ENCODE results near the gene DEFB129. TPM values are rescaled to one million over a fixed set of nuclear protein-coding genes. Genes with fewer than 3 reads are reported as not detected.

DEFB129 gene
- total and polyA plus RNA-seq, 2 donors from 2014 or later: not detected

GRCh38 chr20:276620-277495 is 49.8 kb downstream of the DEFB129 start:
- no peaks in the 10 kb centered on the region for H3K4me1 ChIP-seq (ENCODE audit: control insufficient read depth in 2 of 3, insufficient read depth in 2 of 3, low read depth in 1 of 3, low read length in 3 of 3)
- no peak overlapping the region for H3K9ac ChIP-seq (ENCODE audit: low read length in 3 of 3)
- intact Hi-C loops (cut with DNase I): no loop called here
- no peaks in the 10 kb centered on the region for H3K27me3 ChIP-seq (ENCODE audit: control insufficient read depth, insufficient read depth, low read length)
- H3K4me3 ChIP-seq (ENCODE audit: low read length in 3 of 3): no peak overlapping the region
- DNase-seq (no peak), FAIRE-seq (no peak)
- TF ChIP-seq, protein P1, sequence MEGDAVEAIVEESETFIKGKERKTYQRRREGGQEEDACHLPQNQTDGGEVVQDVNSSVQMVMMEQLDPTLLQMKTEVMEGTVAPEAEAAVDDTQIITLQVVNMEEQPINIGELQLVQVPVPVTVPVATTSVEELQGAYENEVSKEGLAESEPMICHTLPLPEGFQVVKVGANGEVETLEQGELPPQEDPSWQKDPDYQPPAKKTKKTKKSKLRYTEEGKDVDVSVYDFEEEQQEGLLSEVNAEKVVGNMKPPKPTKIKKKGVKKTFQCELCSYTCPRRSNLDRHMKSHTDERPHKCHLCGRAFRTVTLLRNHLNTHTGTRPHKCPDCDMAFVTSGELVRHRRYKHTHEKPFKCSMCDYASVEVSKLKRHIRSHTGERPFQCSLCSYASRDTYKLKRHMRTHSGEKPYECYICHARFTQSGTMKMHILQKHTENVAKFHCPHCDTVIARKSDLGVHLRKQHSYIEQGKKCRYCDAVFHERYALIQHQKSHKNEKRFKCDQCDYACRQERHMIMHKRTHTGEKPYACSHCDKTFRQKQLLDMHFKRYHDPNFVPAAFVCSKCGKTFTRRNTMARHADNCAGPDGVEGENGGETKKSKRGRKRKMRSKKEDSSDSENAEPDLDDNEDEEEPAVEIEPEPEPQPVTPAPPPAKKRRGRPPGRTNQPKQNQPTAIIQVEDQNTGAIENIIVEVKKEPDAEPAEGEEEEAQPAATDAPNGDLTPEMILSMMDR (IDR thresholded peaks at IDR 0.05; ENCODE audit: borderline replicate concordance, extremely low read depth, insufficient read depth): no peak
- H3K36me3 ChIP-seq (ENCODE audit: control insufficient read depth in 2 of 3, insufficient read depth in 3 of 3, low read length in 3 of 3): peaks cover 2 to 26% (median 7%) of the 10 kb centered on the region in 3 donors
- H3K27ac ChIP-seq (ENCODE audit: low read depth in 2 of 2, low read length in 2 of 2): no peak overlapping the region
- H3K9me3 ChIP-seq (ENCODE audit: control insufficient read depth in 2 of 3, insufficient read depth in 1 of 3, low read length in 3 of 3): no peaks in the 10 kb centered on the region

GRCh38 chr20:277496-277781 is 50.4 kb downstream of the DEFB129 start:
- no peak overlapping the region for H3K27ac ChIP-seq (ENCODE audit: low read depth in 2 of 2, low read length in 2 of 2)
- no peak overlapping the region for H3K4me3 ChIP-seq (ENCODE audit: low read length in 3 of 3)
- H3K4me1 ChIP-seq (ENCODE audit: control insufficient read depth in 2 of 3, insufficient read depth in 2 of 3, low read depth in 1 of 3, low read length in 3 of 3): no peaks in the 10 kb centered on the region
- H3K36me3 ChIP-seq (ENCODE audit: control insufficient read depth in 2 of 3, insufficient read depth in 3 of 3, low read length in 3 of 3): peaks cover 2 to 27% (median 7%) of the 10 kb centered on the region in 3 donors
- no peaks in the 10 kb centered on the region for H3K9me3 ChIP-seq (ENCODE audit: control insufficient read depth in 2 of 3, insufficient read depth in 1 of 3, low read length in 3 of 3)
- intact Hi-C loops (cut with DNase I): no loop called here
- no peak for FAIRE-seq
- DNase-seq: no peak
- no peak overlapping the region for H3K9ac ChIP-seq (ENCODE audit: low read length in 3 of 3)
- TF ChIP-seq, protein P1 (IDR thresholded peaks at IDR 0.05; ENCODE audit: borderline replicate concordance, extremely low read depth, insufficient read depth): no peak
- H3K27me3 ChIP-seq (ENCODE audit: control insufficient read depth, insufficient read depth, low read length): no peaks in the 10 kb centered on the region

DNA sequence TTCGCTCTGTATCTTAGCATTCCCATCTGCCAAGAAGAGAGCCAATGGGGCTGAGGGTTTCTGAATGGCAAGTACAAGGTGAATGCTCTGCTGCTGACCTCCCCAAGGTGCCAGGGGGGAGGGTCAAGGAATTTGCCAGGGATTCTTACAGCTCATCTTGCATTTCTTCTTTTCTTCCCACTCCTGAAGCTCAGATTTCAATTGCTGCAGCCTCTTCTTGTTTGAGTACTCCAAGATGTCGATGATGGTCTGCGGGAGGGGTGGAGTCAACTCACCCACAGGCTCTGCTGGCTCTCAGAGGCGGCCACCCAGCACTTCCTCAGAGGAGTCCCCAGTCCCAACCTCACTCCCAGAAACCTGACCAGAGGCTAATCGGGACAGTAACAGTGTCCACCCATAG is 51.1 kb downstream of the DEFB129 start:
- intact Hi-C loops (cut with DNase I): no loop called here
- Histone ChIP-seq H3K27me3 (ENCODE audit: control insufficient read depth, insufficient read depth, low read length) (no peaks in the 10 kb centered on the region), H3K36me3 (ENCODE audit: control insufficient read depth in 2 of 3, insufficient read depth in 3 of 3, low read length in 3 of 3) (peaks cover 2 to 27% (median 7%) of the 10 kb centered on the region in 3 donors), H3K27ac (ENCODE audit: low read depth in 2 of 2, low read length in 2 of 2) (no peak overlapping the region), H3K4me3 (ENCODE audit: low read length in 3 of 3) (no peak overlapping the region), H3K9me3 (ENCODE audit: control insufficient read depth in 2 of 3, insufficient read depth in 1 of 3, low read length in 3 of 3) (no peaks in the 10 kb centered on the region), H3K9ac (ENCODE audit: low read length in 3 of 3) (no peak overlapping the region), H3K4me1 (ENCODE audit: control insufficient read depth in 2 of 3, insufficient read depth in 2 of 3, low read depth in 1 of 3, low read length in 3 of 3) (no peaks in the 10 kb centered on the region)
- TF ChIP-seq, protein P1 (IDR thresholded peaks at IDR 0.05; ENCODE audit: borderline replicate concordance, extremely low read depth, insufficient read depth): no peak
- DNase-seq: no peak
- no peak for FAIRE-seq

All from kidney (tissue), 14 donors.